ENCODE data around the gene ZC3H15.
"Not testable (repeated sequence)": the region's sequence is repeated elsewhere in the genome, so short reads cannot be mapped to it uniquely, and the experiment has no call there.

The ZC3H15 gene

GRCh38 chr2:186493564-186494085, 7.6 kb downstream of the ZC3H15 start:
- DNase-seq (ENCODE audit: low read depth in 3 of 3, low spot score in 1 of 3) = no peak

DNA sequence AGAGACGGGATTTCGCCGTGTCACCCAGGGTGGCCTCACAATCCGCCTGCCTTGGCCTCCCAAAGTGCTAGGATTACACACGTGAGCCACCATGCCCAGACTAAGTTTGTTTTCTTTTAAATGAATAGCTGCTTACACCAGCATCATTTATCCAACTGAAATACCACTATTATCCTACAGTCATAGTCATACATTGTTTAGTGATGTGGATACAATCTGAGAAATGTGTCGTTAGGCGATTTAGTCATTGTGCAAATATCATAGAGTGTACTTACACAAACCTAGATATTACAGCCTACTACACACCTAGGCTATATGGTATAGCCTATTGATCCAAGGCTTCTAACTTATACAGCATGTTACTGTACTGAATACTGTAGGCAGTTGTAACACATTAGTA, 10.3 kb downstream of the ZC3H15 start:
- DNase-seq (ENCODE audit: low read depth in 3 of 3, low spot score in 1 of 3) = no peak

- DNase-seq (ENCODE audit: low read depth in 3 of 3, low spot score in 1 of 3) = no peak
These were observed 11.9 kb downstream of the ZC3H15 start for GRCh38 chr2:186497928-186498327.

- DNase-seq (ENCODE audit: low read depth in 3 of 3, low spot score in 1 of 3) = no peak
These were observed 12.8 kb downstream of the ZC3H15 start for GRCh38 chr2:186498834-186499233.

DNA sequence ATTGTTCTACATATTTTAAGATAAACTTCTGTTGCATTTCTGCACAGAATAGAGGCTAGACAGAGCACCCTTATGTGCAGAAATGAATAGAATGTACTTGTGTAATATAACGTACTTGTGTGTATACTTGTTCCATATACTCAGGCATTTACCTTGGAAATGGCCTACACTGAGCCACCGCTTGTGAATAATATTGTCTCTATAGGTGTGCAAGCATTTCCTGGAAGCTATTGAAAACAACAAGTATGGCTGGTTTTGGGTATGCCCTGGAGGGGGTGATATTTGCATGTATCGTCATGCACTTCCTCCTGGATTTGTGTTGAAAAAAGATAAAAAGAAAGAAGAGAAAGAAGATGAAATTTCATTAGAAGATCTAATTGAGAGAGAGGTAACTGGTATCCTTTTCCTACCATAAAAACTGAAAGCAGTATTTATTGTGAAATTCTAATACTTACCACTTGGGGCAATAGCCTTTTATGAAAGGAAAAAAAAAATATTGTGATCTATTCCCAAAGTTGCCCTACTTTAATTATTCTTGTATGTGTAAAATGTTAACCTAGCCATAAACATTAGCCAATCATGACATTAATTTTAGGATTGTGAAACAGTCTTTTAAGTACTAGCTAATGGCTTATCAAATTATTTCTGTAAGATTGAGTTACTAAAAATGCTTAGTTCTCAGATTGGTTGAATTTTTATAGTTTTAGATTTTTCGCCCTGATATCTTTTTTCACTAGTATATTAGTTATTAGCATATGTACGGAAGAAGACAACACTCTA, 18.0 kb downstream of the ZC3H15 start:
- DNase-seq (ENCODE audit: low read depth in 3 of 3, low spot score in 1 of 3) = no peak

GRCh38 chr2:186508263-186508662, 22.2 kb downstream of the ZC3H15 start:
- DNase-seq (ENCODE audit: low read depth in 3 of 3, low spot score in 1 of 3) = no peak

DNA sequence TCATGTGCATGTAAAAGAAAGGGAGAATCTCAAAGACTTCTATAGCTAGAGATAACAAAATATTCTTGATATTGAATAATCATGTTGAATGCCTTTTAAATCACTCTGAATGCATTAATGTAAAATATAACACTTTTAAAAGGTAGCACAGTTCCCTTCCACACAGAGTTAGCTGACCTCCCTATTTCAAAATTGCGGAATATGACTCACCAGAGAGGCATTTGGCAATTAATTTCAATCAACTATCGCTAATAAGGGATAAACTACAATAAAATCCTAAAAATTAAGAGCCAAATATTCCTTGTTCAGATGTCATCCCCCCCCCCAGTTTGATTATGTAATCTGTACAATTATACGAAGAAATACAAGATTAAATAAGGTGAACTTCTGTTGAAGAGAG, 29.3 kb downstream of the ZC3H15 start:
- no peak for DNase-seq (ENCODE audit: low read depth in 3 of 3, low spot score in 1 of 3)

DNA sequence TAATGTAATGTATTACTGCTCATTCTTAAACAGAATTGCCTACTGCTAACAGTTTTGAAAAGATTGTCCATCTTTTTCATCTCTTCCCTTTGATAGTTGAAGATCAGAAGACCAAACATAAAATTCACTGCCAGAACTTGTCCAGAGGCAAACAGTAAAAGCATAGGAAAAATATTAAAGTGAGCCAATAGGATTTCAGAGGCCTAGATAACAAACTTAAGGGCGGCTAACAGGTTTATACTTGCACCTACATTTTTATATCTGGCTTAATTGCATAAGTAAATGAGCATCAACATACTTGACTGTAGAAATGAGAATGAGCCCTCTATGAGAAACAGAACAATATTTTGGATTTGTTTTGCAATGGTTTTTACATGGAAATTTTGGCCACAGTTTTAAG, 30.3 kb downstream of the ZC3H15 start:
- no peak for DNase-seq (ENCODE audit: low read depth in 3 of 3, low spot score in 1 of 3)

- DNase-seq (ENCODE audit: low read depth in 3 of 3, low spot score in 1 of 3) = no peak
These were observed 31.0 kb downstream of the ZC3H15 start for GRCh38 chr2:186517090-186517489.

DNA sequence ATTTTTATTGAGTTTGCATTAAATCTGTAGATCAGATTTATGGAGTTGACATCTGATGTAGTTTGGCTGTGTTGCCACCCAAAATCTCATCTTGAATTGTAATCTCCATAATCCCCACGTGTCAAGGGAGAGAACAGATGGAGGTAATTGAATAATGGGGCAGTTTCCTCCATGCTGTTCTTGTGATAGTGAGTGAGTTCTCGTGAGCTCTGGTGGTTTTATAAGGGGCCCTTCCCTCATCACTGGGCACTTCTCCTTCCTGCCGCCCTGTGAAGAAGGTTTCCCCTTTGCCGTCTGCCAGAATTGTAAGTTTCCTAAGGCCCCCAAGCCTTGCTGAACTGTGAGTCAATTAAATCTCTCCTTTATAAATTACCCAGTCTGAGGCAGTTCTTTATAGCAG, 32.2 kb downstream of the ZC3H15 start:
- no peak for DNase-seq (ENCODE audit: low read depth in 3 of 3, low spot score in 1 of 3)

GRCh38 chr2:186518945-186519344, 32.9 kb downstream of the ZC3H15 start:
- DNase-seq (ENCODE audit: low read depth in 3 of 3, low spot score in 1 of 3) = no peak

GRCh38 chr2:186521570-186522153, 35.6 kb downstream of the ZC3H15 start:
- DNase-seq (ENCODE audit: low read depth in 3 of 3, low spot score in 1 of 3) = not testable (repeated sequence)

- DNase-seq (ENCODE audit: low read depth in 3 of 3, low spot score in 1 of 3) = no peak
These were observed 36.4 kb downstream of the ZC3H15 start for GRCh38 chr2:186522450-186522849.

DNA sequence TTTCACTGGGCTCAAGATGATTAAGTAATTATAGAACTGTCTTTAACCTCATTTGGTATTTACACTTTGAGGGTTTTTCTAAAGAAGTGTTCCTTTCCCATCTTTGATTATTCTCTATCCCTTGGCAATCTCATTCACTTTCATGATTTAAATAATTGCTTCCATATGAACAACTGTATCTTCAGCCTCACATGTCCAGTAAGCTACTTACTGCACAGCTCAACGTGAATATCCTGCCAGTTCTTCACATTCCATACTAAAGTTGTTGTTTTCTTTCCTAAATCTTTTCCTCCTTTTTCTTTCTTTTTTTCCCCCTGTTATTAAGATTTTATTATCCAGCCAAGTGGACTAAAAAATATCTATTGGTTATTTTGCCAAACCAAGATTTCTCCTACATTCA, 37.7 kb downstream of the ZC3H15 start:
- no peak for DNase-seq (ENCODE audit: low read depth in 3 of 3, low spot score in 1 of 3)

GRCh38 chr2:186526281-186526680, 40.2 kb downstream of the ZC3H15 start:
- DNase-seq (ENCODE audit: low read depth in 3 of 3, low spot score in 1 of 3) = no peak

DNA sequence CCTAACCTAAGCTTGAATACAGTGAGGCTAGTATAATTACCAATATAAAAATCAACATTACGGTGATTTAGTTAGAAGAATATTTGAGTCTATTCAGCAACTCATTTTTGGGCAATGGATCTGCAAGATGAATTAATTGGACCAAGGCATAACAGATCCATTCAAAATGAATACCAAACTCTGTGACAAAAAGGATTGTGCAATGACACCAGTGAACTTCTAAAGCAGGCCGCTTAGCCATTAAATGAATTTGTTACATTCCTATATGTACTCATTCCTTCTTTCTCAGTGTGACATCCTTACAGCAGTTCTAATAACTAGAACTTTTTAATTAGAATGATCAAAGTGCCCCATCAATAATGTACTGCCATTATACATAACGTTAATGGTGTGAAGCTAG, 44.3 kb downstream of the ZC3H15 start:
- DNase-seq (ENCODE audit: low read depth in 3 of 3, low spot score in 1 of 3) = no peak

DNA sequence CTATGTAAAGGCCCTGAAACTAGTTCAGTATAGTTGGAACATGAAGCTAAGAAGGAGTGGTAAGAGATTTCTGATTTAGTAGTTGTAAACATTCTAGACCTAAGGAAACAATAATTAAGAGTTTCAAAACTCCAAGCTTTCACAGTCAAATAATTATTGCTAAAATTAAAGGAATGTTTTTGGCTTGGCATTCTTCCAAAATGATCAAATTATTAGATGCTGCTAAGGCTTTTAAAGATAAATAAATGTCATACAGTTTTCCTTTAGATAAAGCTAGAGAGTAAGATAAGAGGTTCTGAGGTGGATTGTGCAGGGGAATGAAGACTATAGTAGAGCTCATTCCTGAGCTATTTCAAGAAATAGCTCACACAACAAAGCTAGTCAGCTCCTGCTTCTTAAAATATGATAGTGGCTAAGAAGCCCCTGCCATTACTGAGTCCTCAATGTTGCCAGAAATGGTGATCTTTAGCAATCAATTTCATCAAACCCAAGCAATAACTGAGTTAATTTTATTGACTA, 45.3 kb downstream of the ZC3H15 start:
- DNase-seq (ENCODE audit: low read depth in 3 of 3, low spot score in 1 of 3) = no peak

GRCh38 chr2:186532891-186533290, 46.8 kb downstream of the ZC3H15 start:
- DNase-seq (ENCODE audit: low read depth in 3 of 3, low spot score in 1 of 3) = no peak

DNA sequence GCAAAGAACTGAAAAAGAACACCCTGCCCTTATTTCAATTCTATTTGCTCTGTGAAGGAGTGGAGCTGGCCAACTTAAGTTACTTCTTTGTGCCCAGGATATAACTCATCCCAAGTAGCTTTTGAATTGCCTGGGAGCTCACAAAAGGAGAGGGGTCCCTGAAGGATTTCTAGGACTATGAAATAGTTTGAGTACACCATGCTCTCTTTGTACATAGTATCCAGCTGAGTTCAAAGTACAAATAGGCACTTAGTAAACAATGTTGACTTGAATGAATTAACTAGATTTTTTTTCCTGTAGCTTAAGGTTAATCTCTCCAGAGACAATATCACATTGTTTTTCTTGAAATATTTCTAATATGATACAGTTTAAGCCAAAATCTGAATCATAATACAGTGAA, 47.7 kb downstream of the ZC3H15 start:
- DNase-seq (ENCODE audit: low read depth in 3 of 3, low spot score in 1 of 3) = no peak

GRCh38 chr2:186534406-186534805, 48.3 kb downstream of the ZC3H15 start:
- DNase-seq (ENCODE audit: low read depth in 3 of 3, low spot score in 1 of 3) = no peak

DNA sequence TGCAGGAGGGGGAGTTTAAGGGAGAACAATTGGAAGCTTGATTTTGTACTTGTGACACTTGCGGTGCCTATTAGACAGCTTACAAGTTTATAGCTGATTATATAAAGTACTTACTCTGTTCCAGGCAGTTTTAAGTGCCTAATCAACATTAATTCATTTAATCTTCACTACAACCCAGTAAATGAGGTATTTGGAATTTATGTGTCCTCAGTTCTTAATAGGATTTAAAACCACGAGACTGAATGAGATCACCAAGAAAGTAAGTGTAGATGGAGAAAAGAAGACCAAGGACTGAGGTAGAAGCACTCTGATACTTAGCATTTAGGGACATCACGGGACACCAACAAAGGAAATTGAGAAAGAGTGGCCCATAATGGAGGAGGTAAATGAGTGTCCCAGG, 49.8 kb downstream of the ZC3H15 start:
- no peak for DNase-seq (ENCODE audit: low read depth in 3 of 3, low spot score in 1 of 3)

- DNase-seq (ENCODE audit: low read depth in 3 of 3, low spot score in 1 of 3) = no peak
These were observed 51.0 kb downstream of the ZC3H15 start for GRCh38 chr2:186537019-186537418.

DNA sequence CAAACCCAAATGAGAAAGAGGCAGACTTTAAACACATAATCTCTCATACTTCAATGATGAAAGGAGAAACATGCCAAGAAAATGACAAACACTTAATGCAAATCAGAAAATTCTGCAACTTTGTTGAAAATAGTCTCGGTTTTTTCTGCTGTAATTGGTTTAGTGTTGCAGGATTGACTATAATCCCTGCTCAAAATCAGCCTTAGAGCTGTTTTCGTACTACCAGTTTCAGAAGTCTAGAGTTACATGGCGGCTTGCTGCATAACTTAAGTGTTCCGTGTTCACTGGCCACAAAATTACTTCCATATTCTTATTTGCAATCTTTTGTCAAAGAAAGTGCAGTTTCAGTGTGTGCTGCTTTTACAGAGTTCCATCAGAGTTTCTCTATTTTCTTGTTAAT, 54.9 kb downstream of the ZC3H15 start:
- no peak for DNase-seq (ENCODE audit: low read depth in 3 of 3, low spot score in 1 of 3)
